Vagina (tissue), 2 donors: ENCODE measurements around the gene HSPA5.

Experiments used
- POLR2A ChIP-seq, 2 donors: fragments of 450-650 bp; IDR thresholded peaks; one replicate each; pipeline ENCODE4 v1.6.1; 2017; ENCODE audit warnings: antibody characterized with exemption in 2 of 2, mild to moderate bottlenecking in 2 of 2, moderate library complexity in 2 of 2
- POLR2AphosphoS5 ChIP-seq, 2 donors: sonication (generic); formaldehyde crosslinking; IDR thresholded peaks; one replicate each; pipeline ENCODE4 v1.9.0; 2017; ENCODE audit warnings: antibody characterized with exemption in 2 of 2, mild to moderate bottlenecking in 2 of 2, low read depth in 1 of 2; ENCODE audit not compliant: insufficient read depth in 1 of 2
- TF ChIP-seq, protein P1 (sequence below), 3 experiments: fragments of 450-650 bp in 2 of 3; fragments of 200-600 bp in 1 of 3; sonication (generic) in 1 of 3; IDR thresholded peaks; one replicate each; pipeline ENCODE4 v1.5.1; 2017 to 2019; ENCODE audit warnings: antibody characterized with exemption in 3 of 3, mild to moderate bottlenecking in 2 of 3, moderate library complexity in 2 of 3

DNA sequence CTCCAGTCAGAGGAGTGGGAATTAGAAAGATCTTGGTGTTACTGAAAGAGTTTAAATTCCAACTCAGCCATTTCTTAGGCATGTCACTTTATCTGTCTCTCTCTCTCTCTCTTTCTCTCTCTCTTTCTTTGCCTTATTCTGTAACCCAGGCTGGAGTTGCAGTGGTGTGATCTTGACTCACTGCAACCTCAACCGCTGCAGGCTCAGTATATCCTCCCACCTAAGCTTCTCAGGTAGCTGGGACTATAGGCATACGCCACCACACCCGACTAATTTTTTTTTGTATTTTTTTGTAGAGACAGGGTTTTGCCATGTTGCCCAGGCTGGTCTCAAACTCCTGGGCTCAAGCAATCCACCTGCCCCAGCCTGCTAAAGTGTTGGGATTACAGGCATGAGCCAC, 22.5 kb downstream of the HSPA5 start:
- TF ChIP-seq, protein P1, sequence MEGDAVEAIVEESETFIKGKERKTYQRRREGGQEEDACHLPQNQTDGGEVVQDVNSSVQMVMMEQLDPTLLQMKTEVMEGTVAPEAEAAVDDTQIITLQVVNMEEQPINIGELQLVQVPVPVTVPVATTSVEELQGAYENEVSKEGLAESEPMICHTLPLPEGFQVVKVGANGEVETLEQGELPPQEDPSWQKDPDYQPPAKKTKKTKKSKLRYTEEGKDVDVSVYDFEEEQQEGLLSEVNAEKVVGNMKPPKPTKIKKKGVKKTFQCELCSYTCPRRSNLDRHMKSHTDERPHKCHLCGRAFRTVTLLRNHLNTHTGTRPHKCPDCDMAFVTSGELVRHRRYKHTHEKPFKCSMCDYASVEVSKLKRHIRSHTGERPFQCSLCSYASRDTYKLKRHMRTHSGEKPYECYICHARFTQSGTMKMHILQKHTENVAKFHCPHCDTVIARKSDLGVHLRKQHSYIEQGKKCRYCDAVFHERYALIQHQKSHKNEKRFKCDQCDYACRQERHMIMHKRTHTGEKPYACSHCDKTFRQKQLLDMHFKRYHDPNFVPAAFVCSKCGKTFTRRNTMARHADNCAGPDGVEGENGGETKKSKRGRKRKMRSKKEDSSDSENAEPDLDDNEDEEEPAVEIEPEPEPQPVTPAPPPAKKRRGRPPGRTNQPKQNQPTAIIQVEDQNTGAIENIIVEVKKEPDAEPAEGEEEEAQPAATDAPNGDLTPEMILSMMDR (IDR thresholded peaks at IDR 0.05): no peak
- TF ChIP-seq POLR2AphosphoS5 (IDR thresholded peaks at IDR 0.05; ENCODE audit: insufficient read depth in 1 of 2, low read depth in 1 of 2) (no peak), POLR2A (IDR thresholded peaks at IDR 0.05) (no peak)
